HL-60 (cell line): ENCODE data around the gene NPDC1.

Experiments
- DNase-seq, 2 experiments: peaks; one replicate each; pipeline ENCODE4 v3.0.0-alpha.2; 2010 to 2020; ENCODE audit warnings: low read depth in 1 of 2, low spot score in 1 of 2
- H3K27ac ChIP-seq: fragments of 250-450 bp; sonication (Bioruptor Pico); replicated peaks from 2 replicates; pipeline ENCODE4 v1.5.1; 2020; ENCODE audit warnings: mild to moderate bottlenecking, moderate library complexity
- H3K27me3 ChIP-seq: fragments of 250-450 bp; sonication (Bioruptor Pico); 2 replicates; pipeline ENCODE4 v1.5.1; 2021; ENCODE audit warnings: mild to moderate bottlenecking, moderate library complexity; ENCODE audit not compliant: insufficient read depth, poor library complexity, severe bottlenecking
- H3K4me3 ChIP-seq: replicated peaks from 2 replicates; pipeline ENCODE4 v1.5.1; 2011; ENCODE audit warnings: mild to moderate bottlenecking, control low read depth, low read length; ENCODE audit not compliant: insufficient read depth
- GABPA ChIP-seq: IDR thresholded peaks from 2 replicates; pipeline ENCODE4 v1.6.1; 2012; ENCODE audit warnings: low read depth
- POLR2AphosphoS5 ChIP-seq: IDR thresholded peaks from 2 replicates; pipeline ENCODE4 v1.6.1; 2012; ENCODE audit warnings: low read depth
- SPI1 ChIP-seq: IDR thresholded peaks from 2 replicates; pipeline ENCODE4 v1.6.1; 2012; ENCODE audit warnings: low read depth, mild to moderate bottlenecking, borderline replicate concordance
- TF ChIP-seq, protein P1 (sequence below): IDR thresholded peaks from one replicate; pipeline ENCODE4 v1.5.1; 2011; ENCODE audit warnings: low read length, control low read depth, inconsistent platforms; ENCODE audit not compliant: insufficient read depth
- TF ChIP-seq, protein P2 (sequence below): IDR thresholded peaks from 2 replicates; pipeline ENCODE4 v1.6.1; 2012; ENCODE audit warnings: low read depth; ENCODE audit not compliant: insufficient replicate concordance

NPDC1 gene

DNA sequence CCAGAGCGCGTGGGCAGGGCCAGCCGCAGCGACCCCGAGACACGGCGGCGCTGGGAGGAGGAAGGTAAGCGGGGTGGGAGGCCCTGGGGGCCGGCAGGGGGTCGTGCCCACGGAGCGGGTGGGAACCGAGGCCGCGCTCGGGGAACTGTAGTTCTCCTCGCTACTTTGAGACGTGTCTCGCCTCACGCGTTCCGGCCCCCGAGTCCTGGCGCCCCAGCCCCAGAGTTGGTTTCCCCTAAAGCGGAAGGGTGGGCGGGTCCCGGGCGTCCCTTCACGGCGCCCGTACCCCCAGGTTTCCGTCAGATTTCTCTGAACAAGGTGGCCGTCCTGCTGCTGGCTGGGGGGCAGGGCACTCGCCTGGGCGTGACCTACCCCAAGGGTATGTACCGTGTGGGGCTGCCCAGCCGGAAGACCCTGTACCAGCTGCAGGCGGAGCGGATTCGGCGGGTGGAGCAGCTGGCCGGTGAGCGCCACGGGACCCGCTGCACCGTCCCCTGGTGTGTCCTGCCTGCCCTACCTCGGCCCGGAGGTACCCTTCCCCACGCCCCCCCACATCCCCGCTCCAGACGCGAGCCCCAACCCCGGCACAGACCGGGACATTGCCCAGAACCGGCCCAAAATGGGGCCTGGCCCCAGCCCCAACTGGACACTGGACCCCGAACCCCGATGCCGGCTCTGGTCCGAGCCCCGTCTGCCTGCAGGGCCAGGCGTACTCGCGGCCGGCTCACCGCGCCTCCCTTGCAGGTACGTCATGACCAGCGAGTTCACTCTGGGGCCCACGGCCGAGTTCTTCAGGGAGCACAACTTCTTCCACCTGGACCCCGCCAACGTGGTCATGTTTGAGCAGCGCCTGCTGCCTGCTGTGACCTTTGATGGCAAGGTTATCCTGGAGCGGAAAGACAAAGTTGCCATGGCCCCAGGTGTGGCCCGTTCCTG lies 32.0 kb upstream of the NPDC1 start:
- Histone ChIP-seq H3K27me3 (peaks cover 10% of the 10 kb centered on the region), H3K27ac (no peak overlapping the region), H3K4me3 (peak overlapping the region; percentile 60)
- DNase-seq, result no peak
- TF ChIP-seq SPI1, result no peak
- TF ChIP-seq, protein P1, sequence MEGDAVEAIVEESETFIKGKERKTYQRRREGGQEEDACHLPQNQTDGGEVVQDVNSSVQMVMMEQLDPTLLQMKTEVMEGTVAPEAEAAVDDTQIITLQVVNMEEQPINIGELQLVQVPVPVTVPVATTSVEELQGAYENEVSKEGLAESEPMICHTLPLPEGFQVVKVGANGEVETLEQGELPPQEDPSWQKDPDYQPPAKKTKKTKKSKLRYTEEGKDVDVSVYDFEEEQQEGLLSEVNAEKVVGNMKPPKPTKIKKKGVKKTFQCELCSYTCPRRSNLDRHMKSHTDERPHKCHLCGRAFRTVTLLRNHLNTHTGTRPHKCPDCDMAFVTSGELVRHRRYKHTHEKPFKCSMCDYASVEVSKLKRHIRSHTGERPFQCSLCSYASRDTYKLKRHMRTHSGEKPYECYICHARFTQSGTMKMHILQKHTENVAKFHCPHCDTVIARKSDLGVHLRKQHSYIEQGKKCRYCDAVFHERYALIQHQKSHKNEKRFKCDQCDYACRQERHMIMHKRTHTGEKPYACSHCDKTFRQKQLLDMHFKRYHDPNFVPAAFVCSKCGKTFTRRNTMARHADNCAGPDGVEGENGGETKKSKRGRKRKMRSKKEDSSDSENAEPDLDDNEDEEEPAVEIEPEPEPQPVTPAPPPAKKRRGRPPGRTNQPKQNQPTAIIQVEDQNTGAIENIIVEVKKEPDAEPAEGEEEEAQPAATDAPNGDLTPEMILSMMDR, result no peak
- TF ChIP-seq POLR2AphosphoS5, result no peak

DNA sequence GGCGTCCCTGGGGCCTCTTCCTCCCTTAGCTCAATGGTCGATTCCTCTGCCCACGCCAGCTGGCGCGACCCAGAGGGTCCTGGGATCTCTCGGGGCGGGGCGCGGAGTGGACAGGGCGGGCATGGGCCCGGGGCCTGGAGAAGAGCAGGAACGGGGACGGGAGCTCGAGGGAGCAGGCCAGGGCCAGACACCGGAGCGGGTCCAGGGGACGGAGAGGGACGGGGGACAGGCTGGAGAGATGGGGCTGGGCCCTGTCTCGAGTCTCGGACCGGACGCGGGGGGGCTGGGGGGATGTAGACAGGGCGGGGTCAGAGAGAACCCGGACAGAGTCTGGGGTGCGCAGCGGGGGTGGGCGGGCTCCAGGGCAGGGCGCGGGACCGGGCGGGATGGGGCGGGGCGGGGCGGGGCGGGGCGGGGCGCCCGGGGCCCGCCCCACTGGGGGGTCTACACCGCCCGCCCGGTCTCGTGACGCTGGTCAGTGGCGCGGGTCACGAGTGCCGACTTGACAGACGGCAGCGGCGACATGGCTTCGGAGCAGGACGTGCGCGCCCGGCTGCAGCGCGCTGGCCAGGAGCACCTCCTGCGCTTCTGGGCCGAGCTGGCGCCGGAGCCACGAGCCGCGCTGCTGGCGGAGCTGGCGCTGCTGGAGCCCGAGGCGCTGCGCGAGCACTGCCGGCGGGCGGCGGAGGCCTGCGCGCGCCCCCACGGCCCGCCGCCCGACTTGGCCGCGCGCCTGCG lies 31.2 kb upstream of the NPDC1 start, which contains the start of gene UAP1L1:
Gene UAP1L1 (plus strand): TSS at position 508 of the 738 bp plus-strand sequence. CDS start 16 bp downstream, at position 524.
- TF ChIP-seq GABPA (no peak), SPI1 (no peak), POLR2AphosphoS5 (no peak)
- TF ChIP-seq, protein P2, sequence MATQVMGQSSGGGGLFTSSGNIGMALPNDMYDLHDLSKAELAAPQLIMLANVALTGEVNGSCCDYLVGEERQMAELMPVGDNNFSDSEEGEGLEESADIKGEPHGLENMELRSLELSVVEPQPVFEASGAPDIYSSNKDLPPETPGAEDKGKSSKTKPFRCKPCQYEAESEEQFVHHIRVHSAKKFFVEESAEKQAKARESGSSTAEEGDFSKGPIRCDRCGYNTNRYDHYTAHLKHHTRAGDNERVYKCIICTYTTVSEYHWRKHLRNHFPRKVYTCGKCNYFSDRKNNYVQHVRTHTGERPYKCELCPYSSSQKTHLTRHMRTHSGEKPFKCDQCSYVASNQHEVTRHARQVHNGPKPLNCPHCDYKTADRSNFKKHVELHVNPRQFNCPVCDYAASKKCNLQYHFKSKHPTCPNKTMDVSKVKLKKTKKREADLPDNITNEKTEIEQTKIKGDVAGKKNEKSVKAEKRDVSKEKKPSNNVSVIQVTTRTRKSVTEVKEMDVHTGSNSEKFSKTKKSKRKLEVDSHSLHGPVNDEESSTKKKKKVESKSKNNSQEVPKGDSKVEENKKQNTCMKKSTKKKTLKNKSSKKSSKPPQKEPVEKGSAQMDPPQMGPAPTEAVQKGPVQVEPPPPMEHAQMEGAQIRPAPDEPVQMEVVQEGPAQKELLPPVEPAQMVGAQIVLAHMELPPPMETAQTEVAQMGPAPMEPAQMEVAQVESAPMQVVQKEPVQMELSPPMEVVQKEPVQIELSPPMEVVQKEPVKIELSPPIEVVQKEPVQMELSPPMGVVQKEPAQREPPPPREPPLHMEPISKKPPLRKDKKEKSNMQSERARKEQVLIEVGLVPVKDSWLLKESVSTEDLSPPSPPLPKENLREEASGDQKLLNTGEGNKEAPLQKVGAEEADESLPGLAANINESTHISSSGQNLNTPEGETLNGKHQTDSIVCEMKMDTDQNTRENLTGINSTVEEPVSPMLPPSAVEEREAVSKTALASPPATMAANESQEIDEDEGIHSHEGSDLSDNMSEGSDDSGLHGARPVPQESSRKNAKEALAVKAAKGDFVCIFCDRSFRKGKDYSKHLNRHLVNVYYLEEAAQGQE, result no peak
- TF ChIP-seq, protein P1, result no peak
- Histone ChIP-seq H3K27me3 (peaks cover 10% of the 10 kb centered on the region), H3K4me3 (peak within 1 kb of the TSS; percentile 60), H3K27ac (no peak within 1 kb of the TSS)
- DNase-seq, result peak in 1 of 2 experiments; percentile 66

DNA sequence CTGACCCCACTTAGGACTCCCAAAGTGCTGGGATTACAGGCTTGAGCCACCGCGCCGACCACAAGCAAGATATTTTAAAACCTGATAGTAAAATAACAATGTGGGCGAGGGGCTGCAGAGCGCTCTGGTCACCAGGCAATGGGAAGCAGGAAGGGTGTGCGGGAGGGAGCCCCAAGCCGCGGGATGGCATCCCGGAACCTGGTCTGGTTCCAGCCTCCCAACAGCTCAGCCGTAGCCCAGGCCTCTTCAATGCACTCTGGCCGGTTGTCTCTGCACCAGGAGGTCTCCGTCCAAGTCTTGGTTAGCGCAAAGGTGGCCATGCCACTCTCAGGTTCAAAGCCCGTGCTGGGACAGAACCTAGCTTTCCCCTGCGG lies 30.6 kb upstream of the NPDC1 start:
- TF ChIP-seq GABPA, result no peak
- H3K27me3 ChIP-seq, result peaks cover 10% of the 10 kb centered on the region
- H3K4me3 ChIP-seq, result no peak overlapping the region
- no peak overlapping the region for H3K27ac ChIP-seq
- DNase-seq, result no peak

DNA sequence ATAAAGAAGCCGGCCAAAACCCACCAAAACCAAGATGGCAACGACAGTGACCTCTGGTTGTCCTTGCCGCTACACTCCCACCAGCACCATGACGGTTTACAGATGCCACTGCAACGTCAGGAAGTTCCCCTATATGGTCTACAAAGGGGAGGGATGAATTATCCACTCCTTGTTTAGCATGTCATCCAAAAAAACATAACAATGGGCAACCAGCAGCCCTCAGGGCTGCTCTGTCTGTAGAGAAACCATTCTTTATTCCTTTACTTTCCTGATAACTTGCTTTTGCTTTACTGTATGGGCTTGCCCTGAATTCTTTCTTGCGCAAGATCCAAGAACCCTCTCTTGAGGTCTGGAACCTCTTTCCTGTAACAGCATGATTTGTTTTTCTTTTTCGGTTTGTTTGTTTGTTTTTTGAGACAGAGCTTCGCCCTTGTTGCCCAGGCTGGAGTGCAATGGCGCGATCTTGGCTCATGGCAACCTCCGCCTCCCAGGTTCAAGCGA lies 29.3 kb upstream of the NPDC1 start:
- H3K4me3 ChIP-seq, result no peak overlapping the region
- H3K27ac ChIP-seq, result no peak overlapping the region
- peaks cover 10% of the 10 kb centered on the region for H3K27me3 ChIP-seq
- TF ChIP-seq POLR2AphosphoS5, result no peak
- TF ChIP-seq, protein P2, result no peak
- TF ChIP-seq GABPA, result no peak
- no peak for TF ChIP-seq SPI1
- TF ChIP-seq, protein P1, result no peak
- DNase-seq, result no peak
